ENCODE results near the gene FOXA3.

DNA sequence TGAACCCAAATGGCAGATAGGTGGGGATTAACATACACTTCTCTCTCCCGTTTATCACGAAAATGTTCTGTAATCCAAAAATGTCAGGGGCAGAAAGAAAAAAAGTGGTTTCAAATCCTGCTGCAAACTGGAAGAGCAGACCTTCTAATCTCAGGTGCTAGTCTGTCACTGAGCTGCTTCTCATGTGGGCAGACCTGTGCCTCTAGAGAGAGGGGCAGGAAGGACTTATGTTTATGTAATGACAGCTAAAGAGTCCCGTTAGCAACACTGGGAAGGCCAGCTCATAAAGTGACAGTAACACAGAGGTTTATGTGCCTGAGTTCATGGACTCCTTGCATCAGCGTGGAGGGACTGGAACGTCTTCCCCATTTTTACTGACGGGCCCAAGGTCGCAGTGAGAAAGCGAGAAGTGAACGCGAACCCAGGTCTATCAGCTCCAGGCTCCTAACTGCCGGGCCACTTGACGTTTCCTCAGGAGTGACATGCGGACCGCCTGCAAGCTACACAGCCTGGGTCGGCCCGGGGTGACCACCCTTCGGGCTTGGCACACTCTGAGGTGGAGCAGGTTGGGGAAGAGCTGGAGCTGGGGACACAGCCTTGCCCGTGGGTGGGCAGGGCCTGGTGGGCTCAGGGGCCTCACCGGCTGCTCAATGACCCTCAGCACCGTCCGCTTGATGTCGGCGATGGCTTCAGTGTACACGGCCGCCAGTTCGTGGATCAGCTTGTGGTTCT lies 39.4 kb upstream of the FOXA3 start:
- no peak for TF ChIP-seq CTCF (IDR thresholded peaks at IDR 0.05)
- no peak for TF ChIP-seq POLR2A (IDR thresholded peaks at IDR 0.05)
